Measurements from ENCODE around the gene PCDH8. TPM values are rescaled to one million over a fixed set of nuclear protein-coding genes. Genes with fewer than 3 reads are reported as not detected.
A peak's percentile ranks its signal among the peaks of the same experiment; 100 is the strongest.

The PCDH8 gene
- total and polyA plus RNA-seq, 10 of the 15 experiments (the other 5 are each of a cell fraction or from before 2014, with no cell fraction given), result 0.03 to 0.86 (median 0.45) TPM; not detected in 1

- in situ Hi-C loops (cut with MboI), result no loop called here
- no TSS peak for BruUV-seq (replicated peaks)
- Histone ChIP-seq H3K36me3 (ENCODE audit: control insufficient read depth in 2 of 2, insufficient read depth in 2 of 2, low read length in 1 of 2) (no peaks in the 10 kb centered on the region; a peak in 1 of 4 replicates), H3K79me2 (ENCODE audit: control insufficient read depth, insufficient read depth, low read length) (no peaks in the 10 kb centered on the region), H3K4me2 (ENCODE audit: control insufficient read depth, insufficient read depth) (no peak overlapping the region), H3K4me1 (ENCODE audit: control insufficient read depth, insufficient read depth, low read length) (peaks cover 12% of the 10 kb centered on the region), H3K27ac (ENCODE audit: control insufficient read depth, insufficient read depth) (no peak overlapping the region), H3K9ac (ENCODE audit: control insufficient read depth, insufficient read depth, low read length) (no peak overlapping the region), H2AFZ (ENCODE audit: control insufficient read depth, low read depth, low read length) (no peak overlapping the region), H4K20me1 (ENCODE audit: control insufficient read depth, insufficient read depth) (no peaks in the 10 kb centered on the region), H3K4me3 (no peak overlapping the region), H3K27me3 (replicated peaks in 1 of 2; ENCODE audit: control insufficient read depth in 2 of 2, insufficient read depth in 2 of 2, low read length in 1 of 2) (peaks cover 1 to 6% of the 10 kb centered on the region in 2 experiments), H3K9me3 (replicated peaks; ENCODE audit: control insufficient read depth, insufficient read depth, low read length) (peaks cover 27% of the 10 kb centered on the region; the same call in 2 of the 3 replicates)
- ChIA-PET POLR2A (no interaction called here), RAD21 (ENCODE audit: unreplicated experiment) (no interaction called here), SMC1A (ENCODE audit: uncharacterized antibody, unreplicated experiment) (no interaction called here), CTCF (interaction anchor here (1.4 kb wide), 1 partner anchor 122 kb away, joined by 3 read pairs; no protein-coding TSS in a partner anchor)
- intact Hi-C loops (cut with micrococcal nuclease; ENCODE audit: unreplicated experiment), result no loop called here
- 76% methylated on average over 85 of the region's 100 CpGs for WGBS (ENCODE audit: insufficient coverage, insufficient replicate concordance, low lambda C conversion rate, missing lambda C conversion rate)
- TF ChIP-seq REST (IDR thresholded peaks at IDR 0.05; ENCODE audit: low read depth, low read length) (peak; percentile 79), EZH2 (IDR thresholded peaks at IDR 0.05; ENCODE audit: borderline replicate concordance, control insufficient read depth, low read depth, low read length) (no peak), ZNF384 (IDR thresholded peaks at IDR 0.05; ENCODE audit: borderline replicate concordance, low read depth, low read length) (no peak), CTCF (IDR thresholded peaks at IDR 0.05 in 2 of 3, conservative IDR thresholded peaks at IDR 0.05 in 1 of 3; ENCODE audit: control insufficient read depth in 2 of 3, extremely low read depth in 1 of 3, insufficient read depth in 1 of 3, low read depth in 3 of 3, low read length in 3 of 3) (0 out of 6 replicates have a peak, but pooled peaks of 1 of the 3 experiments have one; percentile 9), SRF (IDR thresholded peaks at IDR 0.05; ENCODE audit: low read depth in 2 of 2, low read length in 2 of 2) (peak in 1 of 2 experiments; percentile 50; a peak in 1 of 4 replicates)
- ATAC-seq (no peak), FAIRE-seq (no peak), DNase-seq (ENCODE audit: low read depth, low spot score) (no peak)
Measured at GRCh38 chr13:52846567-52847321, 1.7 kb downstream of the PCDH8 start.

All from GM12878 (cell line).